ENCODE measurements around the gene ROCK2. TPM values are rescaled to one million over a fixed set of nuclear protein-coding genes. Genes with fewer than 3 reads are reported as not detected.
"Not testable (repeated sequence)": the region's sequence is repeated elsewhere in the genome, so short reads cannot be mapped to it uniquely, and the experiment has no call there.

The ROCK2 gene
- total RNA-seq, 1 experiment from 2014 or later, result 15.9 TPM

GRCh38 chr2:11174222-11174621 lies 170.2 kb downstream of the ROCK2 start:
- Histone ChIP-seq H3K27me3 (no peaks in the 10 kb centered on the region), H3K4me3 (no peak overlapping the region), H3K36me3 (peaks cover 7% of the 10 kb centered on the region), H3K9me3 (no peaks in the 10 kb centered on the region)
- no peak for DNase-seq

DNA sequence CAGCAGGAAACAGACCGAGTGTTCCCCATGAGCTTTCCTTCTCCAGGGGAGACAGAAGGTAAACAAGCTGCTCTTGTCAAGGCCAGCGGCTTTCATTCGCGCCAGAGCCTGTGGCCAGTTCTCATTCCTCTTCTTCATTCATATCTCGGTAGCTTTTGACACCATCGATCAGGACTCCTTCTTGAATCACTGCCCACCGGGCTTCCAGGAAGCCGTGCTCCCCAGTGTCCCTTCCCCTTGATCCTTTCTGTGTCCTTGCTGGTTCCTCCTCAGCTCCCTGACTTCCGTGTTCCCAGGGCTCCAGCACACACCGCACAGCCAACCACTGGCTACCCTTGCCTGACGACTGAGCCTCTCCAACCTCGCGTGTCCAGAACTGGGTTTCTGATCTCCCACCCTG lies 175.1 kb downstream of the ROCK2 start:
- Histone ChIP-seq H3K27me3 (no peaks in the 10 kb centered on the region), H3K4me3 (no peak overlapping the region), H3K36me3 (no peaks in the 10 kb centered on the region), H3K9me3 (no peaks in the 10 kb centered on the region)
- no peak for DNase-seq

DNA sequence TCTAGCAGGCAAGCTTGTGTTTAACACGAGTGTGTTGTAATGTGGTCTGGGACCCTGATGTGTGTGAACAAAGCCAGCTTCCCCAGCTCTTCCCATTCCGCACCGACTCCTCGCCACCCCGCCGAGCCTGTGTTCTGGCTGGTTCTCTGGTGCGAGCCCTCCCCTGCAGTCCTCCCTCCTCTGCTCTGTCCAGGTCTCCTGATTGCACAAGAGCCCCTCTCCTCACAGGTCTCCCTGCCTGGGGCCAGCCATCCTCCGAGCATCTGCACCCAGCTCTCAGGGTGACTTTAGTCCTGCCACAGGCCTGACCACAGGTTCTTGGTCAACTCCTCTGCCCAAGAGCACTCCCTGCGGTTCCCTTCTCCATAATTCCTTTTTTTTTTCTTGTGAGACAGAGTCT lies 175.9 kb downstream of the ROCK2 start:
- Histone ChIP-seq H3K4me3 (no peak overlapping the region), H3K36me3 (no peaks in the 10 kb centered on the region), H3K9me3 (no peaks in the 10 kb centered on the region), H3K27me3 (no peaks in the 10 kb centered on the region)
- no peak for DNase-seq

DNA sequence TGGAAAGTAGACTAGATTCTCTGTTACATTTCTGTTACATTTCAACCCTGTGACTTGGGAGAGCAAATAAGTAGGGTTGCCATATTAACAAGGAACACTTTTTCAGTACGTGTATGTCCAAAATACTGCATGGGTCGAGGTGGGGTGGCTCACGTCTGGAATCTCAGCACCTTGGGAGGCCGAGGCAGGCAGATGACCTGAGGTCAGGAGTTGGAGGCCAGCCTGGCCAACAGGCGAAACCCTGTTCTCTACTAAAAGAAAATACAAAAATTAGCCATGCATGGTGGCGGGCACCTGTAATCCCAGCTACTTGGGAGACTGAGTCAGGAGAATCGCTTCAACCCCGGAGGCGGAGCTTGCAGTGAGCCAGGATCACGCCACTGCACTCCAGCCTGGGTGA lies 178.0 kb downstream of the ROCK2 start:
- no peaks in the 10 kb centered on the region for H3K27me3 ChIP-seq

DNA sequence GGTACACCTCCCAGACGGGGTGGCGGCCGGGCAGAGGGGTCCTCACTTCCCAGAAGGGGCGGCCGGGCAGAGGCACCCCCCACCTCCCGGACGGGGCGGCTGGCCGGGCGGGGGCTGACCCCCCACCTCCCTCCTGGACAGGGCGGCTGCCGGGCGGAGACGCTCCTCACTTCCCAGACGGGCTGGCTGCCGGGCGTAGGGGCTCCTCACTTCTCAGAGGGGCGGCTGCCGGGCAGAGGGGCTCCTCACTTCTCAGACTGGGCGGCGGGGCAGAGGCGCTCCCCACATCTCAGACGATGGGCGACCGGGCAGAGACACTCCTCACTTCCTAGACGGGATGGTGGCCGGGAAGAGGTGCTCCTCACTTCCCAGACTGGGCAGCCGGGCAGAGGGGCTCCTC lies 179.4 kb downstream of the ROCK2 start:
- H3K4me3 ChIP-seq, H3K9me3 ChIP-seq, DNase-seq, H3K27me3 ChIP-seq, H3K36me3 ChIP-seq: not testable (repeated sequence)

More for the DNA sequence above, 178.0 kb downstream of the ROCK2 start:
- no peak for DNase-seq
- no peaks in the 10 kb centered on the region for H3K9me3 ChIP-seq
- no peak overlapping the region for H3K4me3 ChIP-seq
- no peaks in the 10 kb centered on the region for H3K36me3 ChIP-seq

- DNase-seq, result no peak
- H3K36me3 ChIP-seq, result no peaks in the 10 kb centered on the region
- H3K9me3 ChIP-seq, result no peaks in the 10 kb centered on the region
- no peak overlapping the region for H3K4me3 ChIP-seq
- no peaks in the 10 kb centered on the region for H3K27me3 ChIP-seq
Measured at GRCh38 chr2:11163439-11164317, 180.8 kb downstream of the ROCK2 start.

DNA sequence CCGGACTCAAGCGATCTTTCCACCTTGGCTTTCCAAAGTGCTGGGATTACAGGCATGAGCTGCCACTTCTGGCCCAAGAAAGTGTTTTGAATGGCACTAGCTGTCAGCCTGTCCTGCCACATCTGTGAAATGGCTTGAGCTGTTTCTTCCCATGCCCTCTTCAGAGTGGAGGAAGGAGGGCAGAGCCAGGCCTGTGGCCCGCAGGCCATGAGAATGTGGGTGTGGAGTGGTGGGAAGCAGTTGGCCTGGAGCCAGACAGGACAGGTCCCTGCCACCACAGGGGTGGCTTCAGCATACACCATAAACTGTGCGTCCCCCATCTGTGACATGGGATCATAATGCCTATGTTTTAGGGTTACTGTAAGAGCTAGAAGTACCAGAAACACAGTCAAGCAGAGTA lies 182.7 kb downstream of the ROCK2 start:
- DNase-seq, result no peak
- no peaks in the 10 kb centered on the region for H3K36me3 ChIP-seq
- H3K9me3 ChIP-seq, result no peaks in the 10 kb centered on the region
- H3K27me3 ChIP-seq, result no peaks in the 10 kb centered on the region
- H3K4me3 ChIP-seq, result no peak overlapping the region

DNA sequence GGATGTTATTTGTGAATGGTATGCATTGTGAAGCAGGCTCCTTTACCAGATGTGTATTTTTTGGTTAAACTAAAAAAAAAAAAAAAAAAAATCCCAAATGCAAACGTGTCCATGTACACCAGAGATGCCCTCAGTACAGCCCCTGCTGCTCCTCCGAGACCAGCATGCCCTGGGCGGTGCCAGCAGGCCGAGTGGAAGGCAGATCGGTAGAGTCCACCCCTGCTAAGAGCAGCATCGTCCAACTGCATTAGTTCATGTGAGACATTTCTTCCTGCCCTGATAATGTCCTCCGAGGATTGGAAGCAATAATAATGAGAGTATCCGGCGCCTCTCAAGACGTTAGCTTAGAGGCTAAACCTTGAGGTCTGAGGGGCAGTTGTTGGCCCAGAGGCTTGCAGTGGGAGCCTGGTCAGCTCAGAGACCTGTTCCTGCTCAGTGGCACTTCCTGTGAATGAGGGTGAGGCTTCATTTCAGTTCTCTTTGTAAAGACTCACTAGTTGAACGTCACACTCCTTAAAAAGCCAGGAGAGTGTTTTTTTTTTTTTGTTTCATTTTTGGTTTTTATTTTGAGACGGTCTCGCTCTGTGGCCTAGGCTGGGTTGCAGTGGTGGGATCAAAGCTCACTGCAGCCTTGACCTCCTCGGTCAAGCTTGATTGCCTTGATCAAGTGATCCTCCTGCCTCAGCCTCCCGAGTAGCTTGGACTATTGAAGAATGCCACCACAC lies 183.5 kb downstream of the ROCK2 start:
- Histone ChIP-seq H3K27me3 (no peaks in the 10 kb centered on the region), H3K36me3 (no peaks in the 10 kb centered on the region), H3K9me3 (no peaks in the 10 kb centered on the region), H3K4me3 (no peak overlapping the region)
- no peak for DNase-seq

- Histone ChIP-seq H3K36me3 (no peaks in the 10 kb centered on the region), H3K4me3 (no peak overlapping the region), H3K27me3 (no peaks in the 10 kb centered on the region), H3K9me3 (no peaks in the 10 kb centered on the region)
- no peak for DNase-seq
Measured at GRCh38 chr2:11160256-11160655, 184.2 kb downstream of the ROCK2 start.

- Histone ChIP-seq H3K9me3 (no peaks in the 10 kb centered on the region), H3K27me3 (no peaks in the 10 kb centered on the region), H3K36me3 (no peaks in the 10 kb centered on the region), H3K4me3 (no peak overlapping the region)
- no peak for DNase-seq
Measured at GRCh38 chr2:11159574-11160170, 184.8 kb downstream of the ROCK2 start.

DNA sequence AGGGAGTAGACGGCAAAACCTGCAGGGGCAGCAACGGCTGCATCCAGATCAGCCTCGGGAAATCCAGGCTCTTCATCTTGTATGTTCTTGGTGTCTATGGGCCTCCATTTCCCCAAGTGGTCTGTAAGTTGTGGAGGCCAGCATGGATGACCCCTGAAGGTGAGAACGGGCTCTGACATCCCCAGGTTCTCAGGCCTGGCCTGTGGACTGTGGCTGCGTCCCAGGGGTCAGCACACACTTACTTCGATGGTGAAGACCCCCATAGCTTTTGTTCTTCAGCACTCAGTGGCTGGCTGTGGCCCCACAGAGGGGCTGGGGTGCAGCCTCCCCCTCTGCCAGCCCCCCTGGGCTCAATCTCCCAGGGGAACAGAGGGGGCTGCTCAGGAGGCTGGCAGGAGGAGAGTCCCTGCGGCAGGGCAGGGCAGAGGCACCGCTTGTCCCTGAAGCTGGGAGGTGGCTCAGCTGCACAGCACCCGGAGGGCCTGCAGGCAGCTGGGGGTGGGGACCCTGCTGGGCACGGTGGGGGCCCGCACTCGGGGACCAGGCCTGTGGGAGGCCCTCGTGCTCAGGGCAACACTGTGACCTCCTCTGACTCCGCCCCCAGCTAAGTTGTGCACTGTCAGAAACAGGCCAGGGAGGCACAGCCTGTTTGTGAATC lies 185.4 kb downstream of the ROCK2 start:
- H3K27me3 ChIP-seq, result no peaks in the 10 kb centered on the region
- no peak overlapping the region for H3K4me3 ChIP-seq
- no peaks in the 10 kb centered on the region for H3K36me3 ChIP-seq
- DNase-seq, result no peak
- no peaks in the 10 kb centered on the region for H3K9me3 ChIP-seq

- DNase-seq, result no peak
- H3K9me3 ChIP-seq, result no peaks in the 10 kb centered on the region
- no peaks in the 10 kb centered on the region for H3K27me3 ChIP-seq
- no peak overlapping the region for H3K4me3 ChIP-seq
- H3K36me3 ChIP-seq, result no peaks in the 10 kb centered on the region
Measured at GRCh38 chr2:11157731-11158130, 186.7 kb downstream of the ROCK2 start.

DNA sequence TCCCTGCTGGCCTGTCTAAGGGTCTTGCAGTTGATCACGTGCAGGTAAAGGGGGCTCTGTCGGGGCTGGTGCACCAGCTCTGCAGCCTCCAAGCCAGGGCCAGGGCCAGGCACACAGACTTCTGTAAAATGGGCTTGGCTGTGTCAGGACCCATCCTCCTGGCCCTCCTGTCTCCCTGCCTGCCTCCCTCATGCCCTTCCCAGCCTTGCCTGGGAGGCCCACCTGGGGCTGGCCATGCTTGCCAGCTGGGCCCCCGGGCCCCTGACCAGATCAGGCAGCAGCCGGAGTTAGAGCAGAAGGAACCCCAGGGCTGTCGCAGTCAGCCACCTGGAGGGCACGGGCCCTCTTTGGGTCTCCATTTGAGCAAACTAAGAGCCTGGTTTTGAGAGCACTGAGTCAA lies 187.1 kb downstream of the ROCK2 start:
- H3K27me3 ChIP-seq, result no peaks in the 10 kb centered on the region
- H3K9me3 ChIP-seq, result no peaks in the 10 kb centered on the region
- no peak for DNase-seq
- no peaks in the 10 kb centered on the region for H3K36me3 ChIP-seq
- H3K4me3 ChIP-seq, result no peak overlapping the region

DNA sequence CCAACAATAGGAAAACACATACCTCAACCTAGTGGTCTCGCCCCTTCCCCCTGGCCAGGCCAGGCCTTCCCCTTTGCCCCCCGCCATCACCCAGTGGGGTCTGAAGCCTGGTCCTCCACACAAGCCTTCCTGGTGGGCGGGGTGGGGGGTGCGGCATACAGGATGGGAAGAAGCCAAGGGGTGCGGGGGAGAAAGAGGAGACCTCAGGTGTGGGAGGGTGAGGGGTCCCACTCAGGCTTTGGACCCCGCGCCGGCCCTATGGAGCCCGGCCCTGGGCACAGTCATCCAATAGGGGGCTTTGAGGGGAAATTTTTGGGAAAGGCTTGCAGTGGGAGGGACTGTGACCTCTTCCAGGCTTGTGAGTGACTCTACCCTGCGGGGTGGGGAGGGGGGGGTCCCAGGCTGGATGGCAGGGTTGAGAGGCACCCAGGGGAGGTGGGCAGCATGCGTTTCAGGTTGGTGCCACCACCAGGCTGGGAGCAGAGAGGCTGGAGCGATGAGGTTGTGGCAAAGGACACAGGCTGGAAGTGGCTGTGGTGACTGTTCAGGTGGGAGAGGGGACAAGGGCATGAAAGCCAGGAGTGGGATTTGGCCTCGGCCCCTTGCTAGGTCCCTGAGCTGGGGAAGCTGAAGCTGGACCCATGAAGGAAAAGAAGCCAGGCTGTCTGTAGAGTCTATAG lies 187.9 kb downstream of the ROCK2 start:
- no peaks in the 10 kb centered on the region for H3K27me3 ChIP-seq
- no peak for DNase-seq
- H3K4me3 ChIP-seq, result no peak overlapping the region
- no peaks in the 10 kb centered on the region for H3K36me3 ChIP-seq
- no peaks in the 10 kb centered on the region for H3K9me3 ChIP-seq

- Histone ChIP-seq H3K9me3 (no peaks in the 10 kb centered on the region), H3K27me3 (no peaks in the 10 kb centered on the region), H3K4me3 (peak within 1 kb of the TSS; percentile 78), H3K36me3 (no peaks in the 10 kb centered on the region)
- DNase-seq, result peak; percentile 84
Measured at GRCh38 chr2:11155381-11156035, 188.9 kb downstream of the ROCK2 start, which contains the start of gene SLC66A3. Gene SLC66A3, plus strand, starts transcription at chr2:11155467. Its CDS starts 80 bp downstream, at chr2:11155547.

GRCh38 chr2:11154923-11155380 lies 189.5 kb downstream of the ROCK2 start:
- Histone ChIP-seq H3K27me3 (no peaks in the 10 kb centered on the region), H3K9me3 (no peaks in the 10 kb centered on the region), H3K4me3 (peak overlapping the region; percentile 46), H3K36me3 (no peaks in the 10 kb centered on the region)
- peak; percentile 98 for DNase-seq
